Keratinocyte (primary cell): ENCODE data around the gene HEPACAM2. TPM values are rescaled to one million over a fixed set of nuclear protein-coding genes. Genes with fewer than 3 reads are reported as not detected.

Experiments
- DNase-seq: peaks from one replicate; pipeline ENCODE4 v3.0.0-alpha.2; 2011; ENCODE audit warnings: low read depth, missing footprints, low spot score
- FAIRE-seq: peaks from 2 replicates; lab custom pipeline; 2011; peaks lifted over from hg19 to GRCh38; lab: Jason Lieb, UNC
- H2AFZ ChIP-seq: 2 replicates; pipeline ENCODE4 v1.6.0; 2012; ENCODE audit warnings: low read length, control low read depth, inconsistent platforms; ENCODE audit not compliant: control insufficient read depth
- H3K27ac ChIP-seq: 2 replicates; pipeline ENCODE4 v1.5.1; 2011; ENCODE audit warnings: low read length; ENCODE audit not compliant: control insufficient read depth, insufficient read depth
- H3K27me3 ChIP-seq: 3 replicates; pipeline ENCODE4 v1.6.0; 2011; ENCODE audit warnings: low read length; ENCODE audit not compliant: control insufficient read depth, insufficient read depth; ENCODE audit errors: extremely low read depth
- H3K36me3 ChIP-seq, 2 experiments: 2 replicates in 1 of 2; 3 replicates in 1 of 2; pipeline ENCODE4 v1.5.1; 2011; ENCODE audit warnings: low read length in 2 of 2, mild to moderate bottlenecking in 1 of 2; ENCODE audit not compliant: control insufficient read depth in 2 of 2, insufficient read depth in 2 of 2; ENCODE audit errors: extremely low read depth in 1 of 2
- H3K4me1 ChIP-seq: 3 replicates; pipeline ENCODE4 v1.5.1; 2011; ENCODE audit warnings: low read length; ENCODE audit not compliant: control insufficient read depth, insufficient read depth; ENCODE audit errors: extremely low read depth
- H3K4me2 ChIP-seq: 3 replicates; pipeline ENCODE4 v1.6.0; 2011; ENCODE audit warnings: low read depth, low read length; ENCODE audit not compliant: control insufficient read depth, insufficient read depth; ENCODE audit errors: extremely low read depth
- H3K4me3 ChIP-seq, 3 experiments: fragments of 200-600 bp in 1 of 3; sonication (generic) in 1 of 3; 2 replicates in 2 of 3; 3 replicates in 1 of 3; pipeline ENCODE4 v1.5.1; 2011 to 2016; ENCODE audit warnings: low read length in 3 of 3, mild to moderate bottlenecking in 3 of 3, control low read depth in 2 of 3, inconsistent platforms in 1 of 3, low read depth in 1 of 3, mixed read lengths in 1 of 3, mixed run types in 1 of 3, moderate library complexity in 1 of 3; ENCODE audit not compliant: control insufficient read depth in 2 of 3, insufficient read depth in 2 of 3; ENCODE audit errors: extremely low read depth in 1 of 3
- H3K79me2 ChIP-seq: 2 replicates; pipeline ENCODE4 v1.6.0; 2012; ENCODE audit warnings: low read length; ENCODE audit not compliant: control insufficient read depth, insufficient read depth
- H3K9ac ChIP-seq: 3 replicates; pipeline ENCODE4 v1.6.0; 2011; ENCODE audit warnings: low read length; ENCODE audit not compliant: control insufficient read depth, insufficient read depth; ENCODE audit errors: extremely low read depth
- H3K9me1 ChIP-seq: 3 replicates; pipeline ENCODE4 v1.6.0; 2011; ENCODE audit warnings: low read length; ENCODE audit not compliant: control insufficient read depth, insufficient read depth; ENCODE audit errors: extremely low read depth
- H3K9me3 ChIP-seq: 2 replicates; pipeline ENCODE4 v1.5.1; 2012; ENCODE audit warnings: low read depth, low read length; ENCODE audit not compliant: control insufficient read depth
- H4K20me1 ChIP-seq: 3 replicates; pipeline ENCODE4 v1.6.0; 2011; ENCODE audit warnings: low read length; ENCODE audit not compliant: control insufficient read depth, insufficient read depth; ENCODE audit errors: extremely low read depth
- CTCF ChIP-seq, 3 experiments: IDR thresholded peaks in 1 of 3; conservative IDR thresholded peaks in 1 of 3; optimal IDR thresholded peaks in 1 of 3; 2 replicates in 2 of 3; 3 replicates in 1 of 3; pipeline versions ENCODE3 to v1.5.1; 2011; ENCODE audit warnings: low read length in 3 of 3, mild to moderate bottlenecking in 3 of 3, moderate library complexity in 2 of 3, control low read depth in 1 of 3, inconsistent platforms in 1 of 3; ENCODE audit not compliant: insufficient read depth in 2 of 3; ENCODE audit errors: extremely low read depth in 1 of 3
- EZH2 ChIP-seq: IDR thresholded peaks from one replicate; pipeline ENCODE4 v1.6.1; 2012; ENCODE audit warnings: inconsistent platforms, mild to moderate bottlenecking, low read length, moderate library complexity
- dilution Hi-C: fragments of 300-500 bp; cut with MboI; formaldehyde crosslinking; loops from one replicate; pipeline ENCODE4 v1.7.0; 2020; ENCODE audit warnings: low sequenced_read_pairs; ENCODE audit not compliant: extremely low pct_ligation_motif_present
- polyA plus RNA-seq, 5 experiments: library from polyadenylated mRNA; depleted of rRNA in 3 of 5; stranded (reverse) in 3 of 5; stranded (forward) in 1 of 5; unstranded in 1 of 5; fragments of >200 nt; gene quantifications; 1 replicate in 1 of 5; 2 replicates in 3 of 5; 3 replicates in 1 of 5; pipeline versions ENCODE4 v1.2.1 to v1.2.3, GENCODE V29; 2011 to 2012; ENCODE audit warnings: missing spikeins in 2 of 5, low read depth in 1 of 5, low replicate concordance in 1 of 5

HEPACAM2 gene
- polyA plus RNA-seq, 1 donor (not counting 4 experiments of a cell fraction or from before 2014, with no cell fraction given), result not detected

- Histone ChIP-seq H3K9ac (no peak overlapping the region), H3K4me1 (peaks cover 18% of the 10 kb centered on the region), H3K4me3 (no peak overlapping the region), H3K27ac (no peak overlapping the region), H4K20me1 (no peaks in the 10 kb centered on the region), H3K27me3 (peaks cover 19% of the 10 kb centered on the region), H3K9me1 (no peaks in the 10 kb centered on the region), H3K36me3 (no peaks in the 10 kb centered on the region), H3K79me2 (no peaks in the 10 kb centered on the region), H3K9me3 (no peaks in the 10 kb centered on the region), H3K4me2 (no peak overlapping the region), H2AFZ (no peak overlapping the region)
- no peak for FAIRE-seq
- DNase-seq, result no peak
- TF ChIP-seq EZH2, result no peak
- no peak for TF ChIP-seq CTCF (optimal IDR thresholded peaks at IDR 0.05 in 1 of 3, IDR thresholded peaks at IDR 0.05 in 1 of 3, conservative IDR thresholded peaks at IDR 0.05 in 1 of 3; ENCODE audit: extremely low read depth in 1 of 3, insufficient read depth in 2 of 3, low read length in 3 of 3)
- dilution Hi-C loops, result no loop called here
Measured at GRCh38 chr7:93188870-93189634, 37.2 kb downstream of the HEPACAM2 start.

- dilution Hi-C loops, result no loop called here
- Histone ChIP-seq H3K9me3 (no peaks in the 10 kb centered on the region), H2AFZ (no peak overlapping the region), H3K9me1 (no peaks in the 10 kb centered on the region), H4K20me1 (no peaks in the 10 kb centered on the region), H3K4me2 (peak overlapping the region; percentile 41), H3K4me3 (no peak overlapping the region), H3K4me1 (peaks cover 18% of the 10 kb centered on the region), H3K27ac (peak overlapping the region; percentile 55), H3K36me3 (no peaks in the 10 kb centered on the region), H3K9ac (no peak overlapping the region), H3K79me2 (no peaks in the 10 kb centered on the region), H3K27me3 (peaks cover 4% of the 10 kb centered on the region)
- peak; percentile 77 for FAIRE-seq
- TF ChIP-seq CTCF (optimal IDR thresholded peaks at IDR 0.05 in 1 of 3, IDR thresholded peaks at IDR 0.05 in 1 of 3, conservative IDR thresholded peaks at IDR 0.05 in 1 of 3; ENCODE audit: extremely low read depth in 1 of 3, insufficient read depth in 2 of 3, low read length in 3 of 3) (no peak), EZH2 (no peak)
- peak; percentile 1 for DNase-seq
Measured at GRCh38 chr7:93185303-93186027, 40.8 kb downstream of the HEPACAM2 start.
